ENCODE measurements around the gene SRC. TPM values are rescaled to one million over a fixed set of nuclear protein-coding genes. Genes with fewer than 3 reads are reported as not detected.

Gene SRC
- total RNA-seq, 4 donors from 2014 or later: 30.6 to 54.7 (median 45.0) TPM

- ATAC-seq: no peak
- Histone ChIP-seq H3K4me1 (peaks cover 0 to 69% (median 13%) of the 10 kb centered on the region in 3 donors), H3K27me3 (no peaks in the 10 kb centered on the region), H3K36me3 (peaks cover 0 to 16% of the 10 kb centered on the region in 2 donors), H3K27ac (no peak overlapping the region), H3K9me3 (no peaks in the 10 kb centered on the region), H3K4me3 (no peak overlapping the region)
- 96 to 100% methylated on average over 2 to 8 of the region's 13 CpGs for WGBS, 2 donors (ENCODE audit: low coverage in 1 of 2)
- TF ChIP-seq EP300 (IDR thresholded peaks at IDR 0.05) (no peak), CTCF (IDR thresholded peaks at IDR 0.05) (no peak), POLR2A (IDR thresholded peaks at IDR 0.05) (no peak), POLR2AphosphoS5 (IDR thresholded peaks at IDR 0.05) (no peak)
Observed at GRCh38 chr20:37353285-37353849, 7.4 kb downstream of the SRC start.

- no peak overlapping the region for H3K4me3 ChIP-seq
- H3K36me3 ChIP-seq: peaks cover 0 to 16% of the 10 kb centered on the region in 2 donors
- H3K27ac ChIP-seq: no peak overlapping the region
- no peak for ATAC-seq
- no peak for TF ChIP-seq EP300 (IDR thresholded peaks at IDR 0.05)
- no peak for TF ChIP-seq CTCF (IDR thresholded peaks at IDR 0.05)
- TF ChIP-seq POLR2AphosphoS5 (IDR thresholded peaks at IDR 0.05): no peak
- no peak for TF ChIP-seq POLR2A (IDR thresholded peaks at IDR 0.05)
- H3K9me3 ChIP-seq: no peaks in the 10 kb centered on the region
- H3K4me1 ChIP-seq: peaks cover 0 to 69% (median 18%) of the 10 kb centered on the region in 3 donors
- WGBS, 2 donors (ENCODE audit: low coverage in 1 of 2): 80 to 92% methylated on average over 3 to 9 of the region's 18 CpGs
- H3K27me3 ChIP-seq: no peaks in the 10 kb centered on the region
Observed at GRCh38 chr20:37354210-37355195, 8.6 kb downstream of the SRC start.

- TF ChIP-seq CTCF (IDR thresholded peaks at IDR 0.05) (no peak), POLR2A (IDR thresholded peaks at IDR 0.05) (no peak), POLR2AphosphoS5 (IDR thresholded peaks at IDR 0.05) (no peak), EP300 (IDR thresholded peaks at IDR 0.05) (no peak)
- Histone ChIP-seq H3K27me3 (no peaks in the 10 kb centered on the region), H3K4me1 (peaks cover 0 to 62% (median 18%) of the 10 kb centered on the region in 3 donors), H3K4me3 (no peak overlapping the region), H3K9me3 (no peaks in the 10 kb centered on the region), H3K36me3 (peaks cover 0 to 14% of the 10 kb centered on the region in 2 donors), H3K27ac (peak overlapping the region in 3 of 4 donors; percentile 54 to 65 (median 63))
- WGBS, 2 donors (ENCODE audit: low coverage in 1 of 2): 69 to 84% methylated on average over 6 of the region's 15 CpGs
- no peak for ATAC-seq
Observed at GRCh38 chr20:37355252-37356180, 9.6 kb downstream of the SRC start.

- H3K4me1 ChIP-seq: peaks cover 0 to 69% (median 18%) of the 10 kb centered on the region in 3 donors
- H3K27ac ChIP-seq: peak overlapping the region in 3 of 4 donors; percentile 54 to 65 (median 63)
- WGBS, 2 donors (ENCODE audit: low coverage in 1 of 2): 27% methylated on average over 3 of the region's 8 CpGs; no CpG with 5 or more reads in 1 of the 2 donors
- ATAC-seq: peak; percentile 31
- peaks cover 0 to 11% of the 10 kb centered on the region in 2 donors for H3K36me3 ChIP-seq
- no peaks in the 10 kb centered on the region for H3K9me3 ChIP-seq
- no peaks in the 10 kb centered on the region for H3K27me3 ChIP-seq
- no peak for TF ChIP-seq POLR2A (IDR thresholded peaks at IDR 0.05)
- TF ChIP-seq POLR2AphosphoS5 (IDR thresholded peaks at IDR 0.05): peak; percentile 52
- H3K4me3 ChIP-seq: no peak overlapping the region
Observed at GRCh38 chr20:37356387-37356786, 10.4 kb downstream of the SRC start.

Data from gastroesophageal sphincter (tissue), 4 donors.